HTR-8/SVneo (cell line): ENCODE measurements around the gene CTNND2.

Source experiments
- DNase-seq: peaks from one replicate; pipeline ENCODE4 v3.0.0; 2011; ENCODE audit warnings: low spot score, mixed read lengths; ENCODE audit not compliant: insufficient read length
- FAIRE-seq: peaks from 2 replicates; lab custom pipeline; 2011; peaks lifted over from hg19 to GRCh38; lab: Jason Lieb, UNC

The CTNND2 gene

GRCh38 chr5:11164531-11165294 is 739.5 kb downstream of the CTNND2 start:
- FAIRE-seq (no peak), DNase-seq (no peak)

GRCh38 chr5:11157132-11157531 is 747.1 kb downstream of the CTNND2 start:
- FAIRE-seq, result no peak

GRCh38 chr5:11153670-11154382 is 750.4 kb downstream of the CTNND2 start:
- DNase-seq, result no peak
- FAIRE-seq, result peak; percentile 67

More at GRCh38 chr5:11157132-11157531, 747.1 kb downstream of the CTNND2 start:
- DNase-seq, result no peak

- DNase-seq, result no peak
- peak; percentile 66 for FAIRE-seq
These were observed 751.9 kb downstream of the CTNND2 start for GRCh38 chr5:11152368-11152767.

- DNase-seq, result no peak
- FAIRE-seq, result no peak
These were observed 753.3 kb downstream of the CTNND2 start for GRCh38 chr5:11150976-11151375.

- DNase-seq, result no peak
- FAIRE-seq, result peak; percentile 16
These were observed 755.3 kb downstream of the CTNND2 start for GRCh38 chr5:11148810-11149539.

GRCh38 chr5:11146171-11146570 is 758.1 kb downstream of the CTNND2 start:
- FAIRE-seq (no peak), DNase-seq (no peak)

GRCh38 chr5:11143456-11144267 is 760.6 kb downstream of the CTNND2 start:
- peak; percentile 38 for FAIRE-seq

GRCh38 chr5:11139217-11139865 is 764.9 kb downstream of the CTNND2 start:
- FAIRE-seq, result no peak
- no peak for DNase-seq

More at GRCh38 chr5:11143456-11144267, 760.6 kb downstream of the CTNND2 start:
- DNase-seq, result no peak

GRCh38 chr5:11130131-11130530 is 774.1 kb downstream of the CTNND2 start:
- DNase-seq (no peak), FAIRE-seq (no peak)

- FAIRE-seq, result no peak
- DNase-seq, result no peak
These were observed 776.2 kb downstream of the CTNND2 start for GRCh38 chr5:11128021-11128420.

GRCh38 chr5:11126844-11127243 is 777.4 kb downstream of the CTNND2 start:
- no peak for DNase-seq

GRCh38 chr5:11121885-11122284 is 782.4 kb downstream of the CTNND2 start:
- FAIRE-seq, result no peak
- DNase-seq, result no peak

More at GRCh38 chr5:11126844-11127243, 777.4 kb downstream of the CTNND2 start:
- FAIRE-seq, result peak; percentile 26

- FAIRE-seq, result no peak
These were observed 794.1 kb downstream of the CTNND2 start for GRCh38 chr5:11110128-11110527.

GRCh38 chr5:11105696-11106095 is 798.5 kb downstream of the CTNND2 start:
- FAIRE-seq (no peak), DNase-seq (no peak)

More at GRCh38 chr5:11110128-11110527, 794.1 kb downstream of the CTNND2 start:
- no peak for DNase-seq

- DNase-seq (no peak), FAIRE-seq (no peak)
These were observed 799.6 kb downstream of the CTNND2 start for GRCh38 chr5:11104651-11105112.

- DNase-seq (no peak), FAIRE-seq (no peak)
These were observed 800.0 kb downstream of the CTNND2 start for GRCh38 chr5:11104210-11104609.

- FAIRE-seq (no peak), DNase-seq (no peak)
These were observed 820.1 kb downstream of the CTNND2 start for GRCh38 chr5:11084111-11084510.

- DNase-seq (no peak), FAIRE-seq (no peak)
These were observed 821.8 kb downstream of the CTNND2 start for GRCh38 chr5:11082404-11082945.
